Ishikawa (cell line): ENCODE measurements around the gene AHCYL2.

Experiments used
- CEBPB ChIP-seq: IDR thresholded peaks from 2 replicates; pipeline ENCODE4 v1.6.1; 2012
- CREB1 ChIP-seq: IDR thresholded peaks from 2 replicates; pipeline ENCODE4 v1.6.1; 2012; ENCODE audit warnings: low read depth
- EGR1 ChIP-seq: IDR thresholded peaks from 2 replicates; pipeline ENCODE4 v1.6.1; 2012
- EP300 ChIP-seq: IDR thresholded peaks from 2 replicates; pipeline ENCODE4 v1.6.1; 2012; ENCODE audit warnings: borderline replicate concordance
- MAX ChIP-seq: IDR thresholded peaks from 2 replicates; pipeline ENCODE4 v1.6.1; 2012
- RAD21 ChIP-seq: IDR thresholded peaks from 2 replicates; pipeline ENCODE4 v1.6.1; 2012; ENCODE audit warnings: low read depth
- TAF1 ChIP-seq: IDR thresholded peaks from 2 replicates; pipeline ENCODE4 v1.6.1; 2012; ENCODE audit warnings: low read depth, mild to moderate bottlenecking
- TCF12 ChIP-seq: IDR thresholded peaks from 2 replicates; pipeline ENCODE4 v1.6.1; 2012; ENCODE audit warnings: low read depth
- TEAD4 ChIP-seq: IDR thresholded peaks from 2 replicates; pipeline ENCODE4 v1.6.1; 2012
- USF1 ChIP-seq: IDR thresholded peaks from 2 replicates; pipeline ENCODE4 v1.6.1; 2012
- YY1 ChIP-seq: IDR thresholded peaks from 2 replicates; pipeline ENCODE4 v1.6.1; 2012; ENCODE audit warnings: low read depth
- TF ChIP-seq, protein P1 (sequence below): IDR thresholded peaks from 2 replicates; pipeline ENCODE4 v1.6.1; 2012; ENCODE audit warnings: low read depth, mild to moderate bottlenecking

DNA sequence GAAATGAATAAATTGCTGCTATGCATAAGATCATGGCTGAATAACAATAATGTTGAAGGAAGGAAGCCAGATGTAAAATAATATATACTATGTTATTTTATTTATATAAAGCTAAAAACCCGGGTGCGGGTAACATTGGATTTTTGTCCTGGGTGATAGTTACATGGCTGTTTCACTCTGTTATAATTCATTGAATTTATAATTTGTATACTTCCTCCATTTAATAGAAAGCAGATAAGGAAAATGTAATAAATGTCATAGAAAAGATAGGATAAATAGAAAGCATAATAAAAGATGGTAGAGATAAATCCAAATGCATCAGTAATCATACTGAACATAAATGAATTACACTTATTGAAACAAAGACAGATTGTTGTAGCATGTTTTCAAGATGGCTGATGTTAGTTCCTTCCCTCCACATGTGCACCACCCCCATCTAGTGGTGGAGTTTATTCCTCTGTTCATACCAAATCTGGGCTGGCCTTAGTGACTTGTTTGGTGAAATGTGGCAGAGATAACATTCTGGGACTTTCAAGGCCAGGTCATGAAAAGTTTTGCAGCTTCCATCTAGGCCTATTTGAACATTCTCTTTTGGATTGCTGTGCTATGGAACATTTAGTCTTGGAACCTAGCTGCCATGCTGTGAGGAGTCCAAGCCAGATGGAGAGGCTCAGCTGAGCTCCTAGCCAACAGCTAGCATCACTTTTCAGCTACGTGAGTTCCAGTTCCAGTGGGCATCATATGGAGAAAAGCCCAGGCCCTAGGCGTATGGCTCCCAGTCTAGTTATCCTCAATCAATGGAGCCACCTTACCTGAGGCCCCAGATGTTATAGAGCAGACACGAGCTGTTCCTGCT lies 46.9 kb downstream of the AHCYL2 start:
- TF ChIP-seq CEBPB (no peak), YY1 (peak; percentile 87), MAX (no peak), RAD21 (peak; percentile 67), EP300 (no peak), CREB1 (no peak), TCF12 (no peak), TAF1 (no peak), USF1 (no peak), TEAD4 (no peak), EGR1 (no peak)
- TF ChIP-seq, protein P1, sequence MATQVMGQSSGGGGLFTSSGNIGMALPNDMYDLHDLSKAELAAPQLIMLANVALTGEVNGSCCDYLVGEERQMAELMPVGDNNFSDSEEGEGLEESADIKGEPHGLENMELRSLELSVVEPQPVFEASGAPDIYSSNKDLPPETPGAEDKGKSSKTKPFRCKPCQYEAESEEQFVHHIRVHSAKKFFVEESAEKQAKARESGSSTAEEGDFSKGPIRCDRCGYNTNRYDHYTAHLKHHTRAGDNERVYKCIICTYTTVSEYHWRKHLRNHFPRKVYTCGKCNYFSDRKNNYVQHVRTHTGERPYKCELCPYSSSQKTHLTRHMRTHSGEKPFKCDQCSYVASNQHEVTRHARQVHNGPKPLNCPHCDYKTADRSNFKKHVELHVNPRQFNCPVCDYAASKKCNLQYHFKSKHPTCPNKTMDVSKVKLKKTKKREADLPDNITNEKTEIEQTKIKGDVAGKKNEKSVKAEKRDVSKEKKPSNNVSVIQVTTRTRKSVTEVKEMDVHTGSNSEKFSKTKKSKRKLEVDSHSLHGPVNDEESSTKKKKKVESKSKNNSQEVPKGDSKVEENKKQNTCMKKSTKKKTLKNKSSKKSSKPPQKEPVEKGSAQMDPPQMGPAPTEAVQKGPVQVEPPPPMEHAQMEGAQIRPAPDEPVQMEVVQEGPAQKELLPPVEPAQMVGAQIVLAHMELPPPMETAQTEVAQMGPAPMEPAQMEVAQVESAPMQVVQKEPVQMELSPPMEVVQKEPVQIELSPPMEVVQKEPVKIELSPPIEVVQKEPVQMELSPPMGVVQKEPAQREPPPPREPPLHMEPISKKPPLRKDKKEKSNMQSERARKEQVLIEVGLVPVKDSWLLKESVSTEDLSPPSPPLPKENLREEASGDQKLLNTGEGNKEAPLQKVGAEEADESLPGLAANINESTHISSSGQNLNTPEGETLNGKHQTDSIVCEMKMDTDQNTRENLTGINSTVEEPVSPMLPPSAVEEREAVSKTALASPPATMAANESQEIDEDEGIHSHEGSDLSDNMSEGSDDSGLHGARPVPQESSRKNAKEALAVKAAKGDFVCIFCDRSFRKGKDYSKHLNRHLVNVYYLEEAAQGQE = no peak
